Measurements from ENCODE around the gene RAD52. TPM values are rescaled to one million over a fixed set of nuclear protein-coding genes. Genes with fewer than 3 reads are reported as not detected.
"Not testable (repeated sequence)": the region's sequence is repeated elsewhere in the genome, so short reads cannot be mapped to it uniquely, and the experiment has no call there.

The RAD52 gene
- total and polyA plus RNA-seq, 4 donors, result 3.7 to 14.2 (median 6.7) TPM

GRCh38 chr12:936377-937345 lies 12.8 kb downstream of the RAD52 start (continued):
- TF ChIP-seq HNF4G (IDR thresholded peaks at IDR 0.05) (no peak), MAX (IDR thresholded peaks at IDR 0.05) (no peak), YY1 (IDR thresholded peaks at IDR 0.05) (no peak)

- H3K9me3 ChIP-seq (ENCODE audit: control insufficient read depth in 4 of 4, low read length in 3 of 4); H3K4me3 ChIP-seq (ENCODE audit: low read depth in 1 of 3, low read length in 3 of 3); H3K9ac ChIP-seq (ENCODE audit: low read depth in 1 of 2, low read length in 2 of 2); H3K4me1 ChIP-seq (ENCODE audit: control insufficient read depth in 4 of 4, insufficient read depth in 4 of 4, low read length in 3 of 4); H3K27ac ChIP-seq (ENCODE audit: low read depth in 1 of 2, low read length in 2 of 2); H3K36me3 ChIP-seq (ENCODE audit: control insufficient read depth in 4 of 4, insufficient read depth in 3 of 4, low read depth in 1 of 4, low read length in 3 of 4); DNase-seq (ENCODE audit: low spot score); H3K27me3 ChIP-seq (ENCODE audit: control insufficient read depth in 4 of 4, insufficient read depth in 4 of 4, low read length in 3 of 4): not testable (repeated sequence)
- WGBS, result 94% methylated on average over 12 of the region's 12 CpGs
Measured at GRCh38 chr12:935891-936290, 13.6 kb downstream of the RAD52 start.

- Histone ChIP-seq H3K4me1 (ENCODE audit: control insufficient read depth in 4 of 4, insufficient read depth in 4 of 4, low read length in 3 of 4) (no peaks in the 10 kb centered on the region), H3K27me3 (ENCODE audit: control insufficient read depth in 4 of 4, insufficient read depth in 4 of 4, low read length in 3 of 4) (no peaks in the 10 kb centered on the region), H3K27ac (ENCODE audit: low read depth in 1 of 2, low read length in 2 of 2) (no peak overlapping the region), H3K4me3 (ENCODE audit: low read depth in 1 of 3, low read length in 3 of 3) (no peak overlapping the region), H3K9ac (ENCODE audit: low read depth in 1 of 2, low read length in 2 of 2) (no peak overlapping the region), H3K36me3 (ENCODE audit: control insufficient read depth in 4 of 4, insufficient read depth in 3 of 4, low read depth in 1 of 4, low read length in 3 of 4) (peaks cover 8 to 32% (median 21%) of the 10 kb centered on the region in 4 donors), H3K9me3 (ENCODE audit: control insufficient read depth in 4 of 4, low read length in 3 of 4) (no peaks in the 10 kb centered on the region)
- no peak for TF ChIP-seq HNF4G (IDR thresholded peaks at IDR 0.05)
- no peak for TF ChIP-seq FOXA1 (IDR thresholded peaks at IDR 0.05)
- no peak for TF ChIP-seq RXRA (IDR thresholded peaks at IDR 0.05)
- no peak for TF ChIP-seq HNF4A (conservative IDR thresholded peaks at IDR 0.05)
- no peak for TF ChIP-seq GABPA (IDR thresholded peaks at IDR 0.05 in 1 of 2, conservative IDR thresholded peaks at IDR 0.05 in 1 of 2)
- no peak for TF ChIP-seq FOXA2 (IDR thresholded peaks at IDR 0.05)
- TF ChIP-seq MAX (IDR thresholded peaks at IDR 0.05), result no peak
- TF ChIP-seq NR2F2 (IDR thresholded peaks at IDR 0.05), result no peak
- no peak for TF ChIP-seq TAF1 (conservative IDR thresholded peaks at IDR 0.05)
- no peak for TF ChIP-seq ATF3 (IDR thresholded peaks at IDR 0.05)
- TF ChIP-seq ZBTB33 (IDR thresholded peaks at IDR 0.05), result no peak
- no peak for TF ChIP-seq YY1 (IDR thresholded peaks at IDR 0.05)
- TF ChIP-seq JUND (IDR thresholded peaks at IDR 0.05), result no peak
- TF ChIP-seq EGR1 (IDR thresholded peaks at IDR 0.05; ENCODE audit: low read depth in 2 of 2), result no peak
- no peak for TF ChIP-seq RAD21 (IDR thresholded peaks at IDR 0.05)
- TF ChIP-seq SP1 (IDR thresholded peaks at IDR 0.05), result no peak
- no peak for TF ChIP-seq REST (IDR thresholded peaks at IDR 0.05)
- TF ChIP-seq CTCF (IDR thresholded peaks at IDR 0.05; ENCODE audit: low read depth, low read length, missing input control), result no peak
- no peak for DNase-seq (ENCODE audit: low spot score)
- WGBS, result 81% methylated on average over 4 of the region's 4 CpGs
Measured at GRCh38 chr12:931591-931990, 17.9 kb downstream of the RAD52 start.

Data from liver (tissue), 9 donors.